CD4-positive, CD25-positive, alpha-beta regulatory T cell (primary cell): Measurements from ENCODE around the gene VSTM2L. TPM values are rescaled to one million over a fixed set of nuclear protein-coding genes. Genes with fewer than 3 reads are reported as not detected.
A peak's percentile ranks its signal among the peaks of the same experiment; 100 is the strongest.

ENCODE experiments used
- ATAC-seq, 2 donors: fragments of 150-1000 bp; cut with Tn5 transposase; one replicate each; pipeline ENCODE4 v1.10.0; 2021; ENCODE audit warnings: low read depth in 2 of 2, moderate number of reproducible peaks in 2 of 2, moderate library complexity in 1 of 2
- DNase-seq, 3 donors: peaks; one replicate each; pipeline versions ENCODE4 v3.0.0 to v3.0.0-alpha.2; 2012 to 2022; ENCODE audit warnings: mixed read lengths in 1 of 3
- H3K27ac ChIP-seq: one replicate; pipeline ENCODE4 v1.7.0; 2013; ENCODE audit warnings: mild to moderate bottlenecking, low read length; ENCODE audit not compliant: insufficient read depth, poor library complexity, severe bottlenecking
- H3K27me3 ChIP-seq: one replicate; pipeline ENCODE4 v1.7.0; 2013; ENCODE audit warnings: low read length; ENCODE audit not compliant: control insufficient read depth, insufficient read depth
- H3K36me3 ChIP-seq: one replicate; pipeline ENCODE4 v1.7.0; 2013; ENCODE audit warnings: mild to moderate bottlenecking, low read length, moderate library complexity; ENCODE audit not compliant: control insufficient read depth, insufficient read depth
- H3K4me1 ChIP-seq: 2 replicates; pipeline ENCODE4 v1.7.0; 2013; ENCODE audit warnings: mild to moderate bottlenecking, low read length; ENCODE audit not compliant: insufficient read depth, control insufficient read depth, poor library complexity, severe bottlenecking
- H3K4me3 ChIP-seq: one replicate; pipeline ENCODE4 v1.7.0; 2013; ENCODE audit warnings: low read depth, mild to moderate bottlenecking, low read length, moderate library complexity
- H3K9me3 ChIP-seq, 2 experiments: 1 replicate in 1 of 2; 2 replicates in 1 of 2; pipeline ENCODE4 v1.7.0; 2013; ENCODE audit warnings: low read length in 2 of 2, mild to moderate bottlenecking in 1 of 2, moderate library complexity in 1 of 2; ENCODE audit not compliant: control insufficient read depth in 2 of 2
- H3K27ac Mint-ChIP-seq, 3 donors: one replicate each; pipeline ENCODE4 v1.8.0; 2020 to 2022; ENCODE audit warnings: mild to moderate bottlenecking in 3 of 3, mixed read lengths in 3 of 3, moderate library complexity in 2 of 3
- H3K27me3 Mint-ChIP-seq: one replicate; pipeline ENCODE4 v1.8.0; 2022; ENCODE audit warnings: mild to moderate bottlenecking, mixed read lengths
- H3K36me3 Mint-ChIP-seq: one replicate; pipeline ENCODE4 v1.8.0; 2020; ENCODE audit warnings: mixed read lengths
- H3K4me1 Mint-ChIP-seq, 4 donors: one replicate each; pipeline ENCODE4 v1.8.0; 2020 to 2022; ENCODE audit warnings: mixed read lengths in 4 of 4, mild to moderate bottlenecking in 1 of 4
- H3K4me3 Mint-ChIP-seq, 4 donors: one replicate each; pipeline ENCODE4 v1.8.0; 2020 to 2022; ENCODE audit warnings: mild to moderate bottlenecking in 4 of 4, mixed read lengths in 4 of 4, moderate library complexity in 3 of 4
- H3K9me3 Mint-ChIP-seq, 7 donors: one replicate each; pipeline ENCODE4 v1.8.0; 2020 to 2022; ENCODE audit warnings: mixed read lengths in 7 of 7, mild to moderate bottlenecking in 3 of 7, moderate library complexity in 2 of 7
- polyA plus RNA-seq, 4 donors: library from polyadenylated mRNA; unstranded; fragments of 300-500 nt; fragmentation: Illumina TruSeq; gene quantifications; one replicate each; pipeline ENCODE4 v1.2.3, GENCODE V29; 2021
- total RNA-seq: library from RNA; stranded (reverse); gene quantifications from one replicate; pipeline ENCODE4 v1.2.3, GENCODE V29; 2022

The VSTM2L gene
- total and polyA plus RNA-seq, 5 donors from 2014 or later = not detected

DNA sequence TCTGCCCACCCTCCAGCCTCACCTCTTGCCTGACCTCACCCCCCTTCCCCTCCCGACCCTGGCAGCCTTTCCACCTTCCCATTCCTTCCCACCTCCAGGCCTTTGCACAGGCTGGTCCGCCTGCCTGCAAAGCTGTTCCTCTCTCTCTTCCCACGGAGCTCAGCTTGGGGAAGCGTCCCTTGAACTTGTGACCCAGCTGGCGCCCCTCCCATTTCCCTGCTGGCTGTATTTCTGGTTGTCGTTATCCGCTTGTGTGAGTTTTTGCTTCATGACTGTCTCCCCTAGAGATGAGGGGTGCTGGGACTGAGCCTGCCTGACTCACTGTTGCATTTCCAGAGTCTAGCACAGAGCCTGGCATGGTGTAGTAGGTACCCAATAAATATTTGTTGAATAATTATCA lies 32.5 kb downstream of the VSTM2L start:
- H3K27me3 Mint-ChIP-seq = no peaks in the 10 kb centered on the region
- H3K4me1 Mint-ChIP-seq = no peaks in the 10 kb centered on the region
- Histone ChIP-seq H3K27me3 (no peaks in the 10 kb centered on the region), H3K36me3 (no peaks in the 10 kb centered on the region), H3K4me1 (no peaks in the 10 kb centered on the region), H3K27ac (no peak overlapping the region), H3K9me3 (no peaks in the 10 kb centered on the region), H3K4me3 (no peak overlapping the region)
- DNase-seq (no peak), ATAC-seq (no peak)
- H3K27ac Mint-ChIP-seq = no peak overlapping the region
- no peak overlapping the region for H3K4me3 Mint-ChIP-seq
- H3K36me3 Mint-ChIP-seq = no peaks in the 10 kb centered on the region
- H3K9me3 Mint-ChIP-seq = peaks cover 0 to 2% (median 0%) of the 10 kb centered on the region in 7 donors

- H3K27me3 ChIP-seq = no peaks in the 10 kb centered on the region
- H3K4me3 Mint-ChIP-seq = no peak overlapping the region
- no peaks in the 10 kb centered on the region for H3K36me3 Mint-ChIP-seq
- no peak overlapping the region for H3K4me3 ChIP-seq
- H3K4me1 Mint-ChIP-seq = no peaks in the 10 kb centered on the region
- H3K9me3 ChIP-seq = no peaks in the 10 kb centered on the region
- DNase-seq = no peak
- no peaks in the 10 kb centered on the region for H3K36me3 ChIP-seq
- no peaks in the 10 kb centered on the region for H3K4me1 ChIP-seq
- ATAC-seq = no peak
- H3K27me3 Mint-ChIP-seq = no peaks in the 10 kb centered on the region
- H3K27ac ChIP-seq = no peak overlapping the region
- H3K27ac Mint-ChIP-seq = no peak overlapping the region
- peaks cover 0 to 2% (median 0%) of the 10 kb centered on the region in 7 donors for H3K9me3 Mint-ChIP-seq
Measured at GRCh38 chr20:37936041-37936440, 33.1 kb downstream of the VSTM2L start.

DNA sequence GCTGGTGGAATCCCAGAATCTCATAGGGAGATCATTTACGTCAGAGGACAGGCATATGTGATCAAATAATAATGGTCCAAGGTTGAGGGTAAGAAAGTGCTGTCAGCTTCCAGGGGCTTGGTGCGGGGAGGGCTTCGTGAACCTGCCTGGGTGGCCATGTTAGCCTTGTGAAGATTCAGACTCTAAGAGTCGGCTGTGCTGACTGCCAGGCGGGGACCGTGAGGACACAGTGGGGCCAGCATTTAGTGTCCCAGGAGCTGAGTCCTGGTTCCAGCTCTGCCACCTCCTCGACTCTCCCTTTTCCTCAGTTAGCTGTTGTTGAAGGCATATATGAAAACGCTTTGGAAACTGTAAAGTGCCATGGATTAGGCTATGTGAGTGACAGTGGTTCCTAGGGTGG lies 33.5 kb downstream of the VSTM2L start:
- H3K4me3 Mint-ChIP-seq = no peak overlapping the region
- DNase-seq (no peak), ATAC-seq (no peak)

DNA sequence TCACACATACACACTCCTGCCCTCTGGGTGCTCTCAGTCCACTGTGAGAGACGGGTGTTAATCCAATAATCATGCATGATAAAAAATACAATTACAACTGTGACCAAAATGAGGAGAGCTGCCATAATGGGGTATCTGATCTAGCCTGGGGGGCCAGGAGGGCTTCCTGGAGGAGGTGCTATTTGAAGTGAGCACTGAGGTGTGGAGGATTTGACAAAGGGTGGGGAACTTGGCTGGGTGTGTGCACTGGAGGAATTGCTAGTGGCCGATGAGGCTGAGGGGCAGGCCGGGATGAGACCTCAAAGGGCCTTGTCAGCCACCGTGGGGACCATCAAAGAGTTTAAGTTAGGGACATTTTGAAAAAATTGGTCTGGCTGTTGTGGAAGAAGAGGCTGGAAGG lies 34.8 kb downstream of the VSTM2L start:
- H3K4me1 ChIP-seq = no peaks in the 10 kb centered on the region
- Mint-ChIP-seq H3K4me1 (no peaks in the 10 kb centered on the region), H3K36me3 (no peaks in the 10 kb centered on the region), H3K27me3 (no peaks in the 10 kb centered on the region), H3K9me3 (peaks cover 0 to 2% (median 0%) of the 10 kb centered on the region in 7 donors), H3K27ac (no peak overlapping the region), H3K4me3 (no peak overlapping the region)
- H3K27ac ChIP-seq = no peak overlapping the region
- H3K4me3 ChIP-seq = no peak overlapping the region
- ATAC-seq (no peak), DNase-seq (no peak)
- H3K36me3 ChIP-seq = no peaks in the 10 kb centered on the region
- no peaks in the 10 kb centered on the region for H3K9me3 ChIP-seq
- H3K27me3 ChIP-seq = no peaks in the 10 kb centered on the region

More for the DNA sequence above, 33.5 kb downstream of the VSTM2L start:
- Histone ChIP-seq H3K27ac (no peak overlapping the region), H3K4me3 (no peak overlapping the region), H3K9me3 (no peaks in the 10 kb centered on the region), H3K36me3 (no peaks in the 10 kb centered on the region), H3K27me3 (no peaks in the 10 kb centered on the region), H3K4me1 (no peaks in the 10 kb centered on the region)
- no peaks in the 10 kb centered on the region for H3K4me1 Mint-ChIP-seq
- no peaks in the 10 kb centered on the region for H3K36me3 Mint-ChIP-seq
- peaks cover 0 to 2% (median 0%) of the 10 kb centered on the region in 7 donors for H3K9me3 Mint-ChIP-seq
- no peaks in the 10 kb centered on the region for H3K27me3 Mint-ChIP-seq
- no peak overlapping the region for H3K27ac Mint-ChIP-seq

GRCh38 chr20:37938181-37938750 lies 35.3 kb downstream of the VSTM2L start:
- DNase-seq = no peak
- Histone ChIP-seq H3K27ac (no peak overlapping the region), H3K4me3 (no peak overlapping the region), H3K9me3 (no peaks in the 10 kb centered on the region), H3K4me1 (no peaks in the 10 kb centered on the region), H3K27me3 (no peaks in the 10 kb centered on the region), H3K36me3 (no peaks in the 10 kb centered on the region)
- Mint-ChIP-seq H3K27ac (no peak overlapping the region), H3K9me3 (peaks cover 0 to 2% (median 0%) of the 10 kb centered on the region in 7 donors), H3K36me3 (no peaks in the 10 kb centered on the region), H3K27me3 (no peaks in the 10 kb centered on the region), H3K4me1 (no peaks in the 10 kb centered on the region), H3K4me3 (no peak overlapping the region)
- ATAC-seq = no peak

- H3K9me3 Mint-ChIP-seq = peaks cover 0 to 2% (median 0%) of the 10 kb centered on the region in 7 donors
- Histone ChIP-seq H3K4me3 (no peak overlapping the region), H3K9me3 (no peaks in the 10 kb centered on the region), H3K4me1 (no peaks in the 10 kb centered on the region), H3K27me3 (no peaks in the 10 kb centered on the region), H3K27ac (no peak overlapping the region), H3K36me3 (no peaks in the 10 kb centered on the region)
- ATAC-seq (no peak), DNase-seq (no peak)
- no peaks in the 10 kb centered on the region for H3K4me1 Mint-ChIP-seq
- H3K27ac Mint-ChIP-seq = no peak overlapping the region
- H3K4me3 Mint-ChIP-seq = peak overlapping the region in 1 of 4 donors; percentile 14
- H3K27me3 Mint-ChIP-seq = no peaks in the 10 kb centered on the region
- H3K36me3 Mint-ChIP-seq = no peaks in the 10 kb centered on the region
Measured at GRCh38 chr20:37938954-37939353, 36.0 kb downstream of the VSTM2L start.

DNA sequence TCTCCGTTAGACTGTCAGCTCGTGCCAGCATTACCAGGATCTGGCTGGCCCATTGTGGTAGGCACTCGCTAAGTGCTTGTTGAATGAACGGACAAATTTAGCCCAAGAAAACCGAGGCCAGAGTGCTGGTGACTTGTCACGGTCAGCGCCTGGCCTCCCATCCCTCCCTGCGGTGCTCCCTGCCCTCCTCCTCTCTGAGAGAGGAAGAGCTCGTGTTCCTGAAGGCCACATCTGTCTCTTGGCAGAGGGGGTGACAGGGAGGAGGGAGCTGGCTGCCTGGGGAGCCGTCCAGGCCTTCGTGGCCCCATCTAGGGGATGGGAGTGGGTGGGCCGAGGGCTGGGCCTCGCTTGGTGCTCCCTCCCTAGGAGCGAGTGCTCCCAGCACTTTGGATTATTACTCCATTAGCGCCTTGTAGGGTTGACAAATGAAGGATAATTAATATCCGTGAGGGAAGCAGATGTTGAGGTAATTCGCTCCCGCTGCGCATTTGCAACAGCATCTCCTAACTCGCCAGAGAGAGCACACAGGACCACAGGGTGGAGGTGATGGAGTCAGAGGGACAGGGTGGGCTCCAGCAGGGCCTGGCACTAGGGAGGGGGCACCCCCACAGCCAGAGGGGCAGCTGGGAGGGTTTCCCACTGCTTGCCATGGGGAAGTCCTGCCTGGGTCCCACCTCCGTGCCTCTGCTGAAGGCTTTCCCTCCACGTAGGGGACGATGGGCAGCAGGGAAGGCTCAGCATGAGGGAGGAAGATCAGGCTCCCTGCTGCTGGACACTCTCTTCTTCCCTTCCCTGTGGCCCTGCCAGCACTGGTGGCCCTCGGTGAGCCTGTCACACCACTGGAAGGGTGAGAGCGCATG lies 37.0 kb downstream of the VSTM2L start:
- no peaks in the 10 kb centered on the region for H3K4me1 Mint-ChIP-seq
- peaks cover 0 to 2% (median 0%) of the 10 kb centered on the region in 7 donors for H3K9me3 Mint-ChIP-seq
- H3K27me3 Mint-ChIP-seq = no peaks in the 10 kb centered on the region
- Histone ChIP-seq H3K36me3 (no peaks in the 10 kb centered on the region), H3K4me1 (no peaks in the 10 kb centered on the region), H3K27ac (no peak overlapping the region), H3K27me3 (no peaks in the 10 kb centered on the region), H3K9me3 (no peaks in the 10 kb centered on the region), H3K4me3 (no peak overlapping the region)
- no peak for ATAC-seq
- no peaks in the 10 kb centered on the region for H3K36me3 Mint-ChIP-seq
- no peak overlapping the region for H3K4me3 Mint-ChIP-seq
- no peak for DNase-seq
- no peak overlapping the region for H3K27ac Mint-ChIP-seq

GRCh38 chr20:37940858-37941257 lies 37.9 kb downstream of the VSTM2L start:
- no peak overlapping the region for H3K27ac Mint-ChIP-seq
- ATAC-seq (no peak), DNase-seq (no peak)
- H3K36me3 ChIP-seq = no peaks in the 10 kb centered on the region
- no peak overlapping the region for H3K4me3 Mint-ChIP-seq
- H3K27me3 ChIP-seq = no peaks in the 10 kb centered on the region
- H3K27ac ChIP-seq = no peak overlapping the region
- H3K4me3 ChIP-seq = no peak overlapping the region
- no peaks in the 10 kb centered on the region for H3K4me1 ChIP-seq
- no peaks in the 10 kb centered on the region for H3K27me3 Mint-ChIP-seq
- no peaks in the 10 kb centered on the region for H3K9me3 ChIP-seq
- no peaks in the 10 kb centered on the region for H3K36me3 Mint-ChIP-seq
- peaks cover 0 to 2% (median 0%) of the 10 kb centered on the region in 7 donors for H3K9me3 Mint-ChIP-seq
- no peaks in the 10 kb centered on the region for H3K4me1 Mint-ChIP-seq
